ENCODE data around the gene SBF1.

The SBF1 gene

GRCh38 chr22:50454556-50455075 lies 20.2 kb downstream of the SBF1 start:
- H2AK5ac ChIP-seq (ENCODE audit: low read length, severe bottlenecking): no peak overlapping the region
- H3K18ac ChIP-seq (ENCODE audit: low read depth in 1 of 2, low read length in 2 of 2): no peak overlapping the region
- no peak overlapping the region for H4K8ac ChIP-seq (ENCODE audit: low read length)
- H3K9me3 ChIP-seq (ENCODE audit: control insufficient read depth, low read length): no peaks in the 10 kb centered on the region
- H3K36me3 ChIP-seq (ENCODE audit: control insufficient read depth in 1 of 2, insufficient read depth in 2 of 2, low read depth in 1 of 2, low read length in 2 of 2): peaks cover 67 to 80% of the 10 kb centered on the region in 2 experiments
- no peak overlapping the region for H2BK12ac ChIP-seq (ENCODE audit: low read length in 2 of 2)
- DNase-seq: no peak
- no peak overlapping the region for H3K4me2 ChIP-seq (ENCODE audit: low read length, poor library complexity, severe bottlenecking)
- no peak overlapping the region for H2BK15ac ChIP-seq (ENCODE audit: low read depth, poor library complexity, severe bottlenecking)
- no peak overlapping the region for H4K91ac ChIP-seq (ENCODE audit: low read length)
- H3K4ac ChIP-seq (ENCODE audit: low read depth in 1 of 2, low read length in 2 of 2): no peak overlapping the region
- no peak overlapping the region for H3K27ac ChIP-seq (ENCODE audit: low read length, poor library complexity, severe bottlenecking)
- WGBS: 98% methylated on average over 27 of the region's 27 CpGs
- no peak overlapping the region for H2BK5ac ChIP-seq (ENCODE audit: low read depth, low read length, poor library complexity, severe bottlenecking)
- no peak overlapping the region for H3K9ac ChIP-seq (ENCODE audit: low read length)
- H3K4me3 ChIP-seq (ENCODE audit: insufficient read depth in 1 of 2, low read depth in 1 of 2, low read length in 2 of 2): no peak overlapping the region
- no peak overlapping the region for H2AFZ ChIP-seq (ENCODE audit: low read depth, low read length)
- H2BK120ac ChIP-seq (ENCODE audit: low read depth, low read length): no peak overlapping the region
- H3K14ac ChIP-seq (ENCODE audit: low read length in 2 of 2): no peak overlapping the region
- no peaks in the 10 kb centered on the region for H3K4me1 ChIP-seq (ENCODE audit: control insufficient read depth, insufficient read depth, low read depth, low read length)
- H3K27me3 ChIP-seq (ENCODE audit: control insufficient read depth in 1 of 2, insufficient read depth in 1 of 2, low read length in 2 of 2): no peaks in the 10 kb centered on the region
- no peak overlapping the region for H3K23ac ChIP-seq (ENCODE audit: low read length in 2 of 2)
- H3K79me1 ChIP-seq (replicated peaks; ENCODE audit: low read length, poor library complexity, severe bottlenecking): peaks cover 22% of the 10 kb centered on the region

DNA sequence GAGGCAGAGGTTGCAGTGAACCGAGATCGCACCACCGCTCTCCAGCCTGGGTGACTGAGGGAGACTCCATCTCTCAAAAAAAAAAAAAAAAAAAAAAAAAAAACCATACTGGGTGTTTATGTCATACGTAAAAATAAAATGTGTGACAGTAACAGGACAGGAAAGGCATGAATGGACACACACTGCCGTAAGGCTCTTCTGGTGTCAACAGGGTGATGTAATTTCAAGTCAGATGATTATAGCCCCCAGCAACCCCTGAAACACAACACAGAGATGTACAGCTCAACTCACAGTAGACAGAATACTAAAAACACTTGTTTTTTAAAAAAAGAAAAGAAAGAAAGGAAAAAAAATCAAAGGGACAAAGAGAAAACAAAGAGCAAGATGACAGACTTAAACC lies 22.2 kb downstream of the SBF1 start:
- no peak overlapping the region for H3K23ac ChIP-seq (ENCODE audit: low read length in 2 of 2)
- no peak for DNase-seq

DNA sequence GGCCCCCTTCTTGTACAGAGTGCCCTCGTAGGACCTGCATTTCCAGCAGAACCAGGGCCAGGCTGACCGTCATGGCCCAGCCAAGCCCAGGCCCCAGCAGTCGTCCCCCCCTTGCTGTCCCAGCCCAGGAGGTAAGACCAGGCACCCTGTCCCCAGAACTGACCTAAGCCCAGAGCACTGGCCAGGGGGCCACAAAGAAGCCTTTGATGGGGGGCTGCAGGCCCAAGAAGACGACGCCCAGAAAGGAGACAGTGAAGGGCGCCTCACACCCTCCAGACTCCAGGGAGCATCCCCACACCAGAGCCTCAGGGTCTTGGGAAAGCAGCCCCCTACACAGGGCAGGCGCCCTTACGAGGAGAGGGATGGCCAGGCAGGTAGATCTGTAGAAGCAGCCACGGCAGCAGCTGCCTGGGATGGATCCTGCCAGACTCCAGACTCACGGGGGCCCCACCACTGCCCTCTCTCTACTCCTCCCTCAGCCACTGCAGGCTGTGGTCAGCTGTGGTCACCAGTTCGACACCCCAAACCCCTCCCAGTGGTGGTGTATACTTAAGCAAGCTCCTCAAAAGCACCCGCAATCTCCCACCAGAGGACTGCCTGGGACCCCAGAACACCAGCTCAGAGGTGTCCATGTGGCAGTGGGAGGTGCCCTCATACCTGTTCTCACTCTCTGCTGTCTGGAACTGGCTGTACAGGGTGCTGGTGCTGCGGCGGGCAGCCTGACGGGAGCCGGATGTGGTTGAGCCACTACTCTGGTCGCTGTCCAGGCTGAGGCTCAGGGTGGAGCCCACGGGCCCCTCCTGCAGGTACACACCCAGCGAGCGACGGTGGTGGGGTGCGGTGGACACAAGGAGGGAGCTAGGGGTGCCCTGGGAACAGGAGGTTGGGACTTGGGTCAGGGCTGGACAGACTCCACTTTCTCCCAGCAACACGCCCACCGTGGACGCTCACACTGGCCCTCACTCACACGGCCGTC lies 27.0 kb downstream of the SBF1 start:
- no peak overlapping the region for H2BK120ac ChIP-seq (ENCODE audit: low read depth, low read length)

More for the DNA sequence above, 22.2 kb downstream of the SBF1 start:
- Histone ChIP-seq H3K27ac (ENCODE audit: low read length, poor library complexity, severe bottlenecking) (no peak overlapping the region), H2AK5ac (ENCODE audit: low read length, severe bottlenecking) (no peak overlapping the region), H2BK5ac (ENCODE audit: low read depth, low read length, poor library complexity, severe bottlenecking) (no peak overlapping the region), H3K4me2 (ENCODE audit: low read length, poor library complexity, severe bottlenecking) (no peak overlapping the region), H3K14ac (ENCODE audit: low read length in 2 of 2) (no peak overlapping the region), H3K4ac (ENCODE audit: low read depth in 1 of 2, low read length in 2 of 2) (no peak overlapping the region), H4K8ac (ENCODE audit: low read length) (no peak overlapping the region), H3K18ac (ENCODE audit: low read depth in 1 of 2, low read length in 2 of 2) (no peak overlapping the region), H3K9me3 (ENCODE audit: control insufficient read depth, low read length) (no peaks in the 10 kb centered on the region), H2BK120ac (ENCODE audit: low read depth, low read length) (no peak overlapping the region), H3K4me1 (ENCODE audit: control insufficient read depth, insufficient read depth, low read depth, low read length) (no peaks in the 10 kb centered on the region), H2AFZ (ENCODE audit: low read depth, low read length) (no peak overlapping the region), H3K27me3 (ENCODE audit: control insufficient read depth in 1 of 2, insufficient read depth in 1 of 2, low read length in 2 of 2) (no peaks in the 10 kb centered on the region), H3K4me3 (ENCODE audit: insufficient read depth in 1 of 2, low read depth in 1 of 2, low read length in 2 of 2) (no peak overlapping the region), H3K79me1 (replicated peaks; ENCODE audit: low read length, poor library complexity, severe bottlenecking) (peaks cover 17% of the 10 kb centered on the region), H2BK12ac (ENCODE audit: low read length in 2 of 2) (no peak overlapping the region), H2BK15ac (ENCODE audit: low read depth, poor library complexity, severe bottlenecking) (no peak overlapping the region), H3K9ac (ENCODE audit: low read length) (no peak overlapping the region), H4K91ac (ENCODE audit: low read length) (no peak overlapping the region), H3K36me3 (ENCODE audit: control insufficient read depth in 1 of 2, insufficient read depth in 2 of 2, low read depth in 1 of 2, low read length in 2 of 2) (peaks cover 63 to 81% of the 10 kb centered on the region in 2 experiments)
- 86% methylated on average over 1 of the region's 5 CpGs for WGBS

More for the DNA sequence above, 27.0 kb downstream of the SBF1 start:
- Histone ChIP-seq H2BK12ac (ENCODE audit: low read length in 2 of 2) (no peak overlapping the region), H4K8ac (ENCODE audit: low read length) (no peak overlapping the region), H3K9me3 (ENCODE audit: control insufficient read depth, low read length) (no peaks in the 10 kb centered on the region), H3K9ac (ENCODE audit: low read length) (no peak overlapping the region), H3K4me3 (ENCODE audit: insufficient read depth in 1 of 2, low read depth in 1 of 2, low read length in 2 of 2) (no peak overlapping the region), H2BK15ac (ENCODE audit: low read depth, poor library complexity, severe bottlenecking) (no peak overlapping the region), H3K36me3 (ENCODE audit: control insufficient read depth in 1 of 2, insufficient read depth in 2 of 2, low read depth in 1 of 2, low read length in 2 of 2) (peaks cover 67 to 69% of the 10 kb centered on the region in 2 experiments), H2AFZ (ENCODE audit: low read depth, low read length) (no peak overlapping the region), H3K4me2 (ENCODE audit: low read length, poor library complexity, severe bottlenecking) (no peak overlapping the region), H2BK5ac (ENCODE audit: low read depth, low read length, poor library complexity, severe bottlenecking) (no peak overlapping the region), H3K27me3 (ENCODE audit: control insufficient read depth in 1 of 2, insufficient read depth in 1 of 2, low read length in 2 of 2) (no peaks in the 10 kb centered on the region), H3K4ac (ENCODE audit: low read depth in 1 of 2, low read length in 2 of 2) (no peak overlapping the region), H4K91ac (ENCODE audit: low read length) (no peak overlapping the region), H2AK5ac (ENCODE audit: low read length, severe bottlenecking) (no peak overlapping the region), H3K23ac (ENCODE audit: low read length in 2 of 2) (no peak overlapping the region), H3K14ac (ENCODE audit: low read length in 2 of 2) (no peak overlapping the region), H3K27ac (ENCODE audit: low read length, poor library complexity, severe bottlenecking) (no peak overlapping the region), H3K18ac (ENCODE audit: low read depth in 1 of 2, low read length in 2 of 2) (no peak overlapping the region), H3K79me1 (replicated peaks; ENCODE audit: low read length, poor library complexity, severe bottlenecking) (peaks cover 9% of the 10 kb centered on the region), H3K4me1 (ENCODE audit: control insufficient read depth, insufficient read depth, low read depth, low read length) (peaks cover 20% of the 10 kb centered on the region)
- 97% methylated on average over 25 of the region's 27 CpGs for WGBS
- no peak for DNase-seq
